LNCAP (cell line): ENCODE data around the gene ZDHHC22.

Source experiments
- TF ChIP-seq, protein P1 (sequence below): fragments of 450-650 bp; IDR thresholded peaks from 2 replicates; pipeline ENCODE4 v1.5.1; 2017; ENCODE audit warnings: mild to moderate bottlenecking

ZDHHC22 gene

GRCh38 chr14:77087631-77088030 lies 54.0 kb downstream of the ZDHHC22 start:
- TF ChIP-seq, protein P1, sequence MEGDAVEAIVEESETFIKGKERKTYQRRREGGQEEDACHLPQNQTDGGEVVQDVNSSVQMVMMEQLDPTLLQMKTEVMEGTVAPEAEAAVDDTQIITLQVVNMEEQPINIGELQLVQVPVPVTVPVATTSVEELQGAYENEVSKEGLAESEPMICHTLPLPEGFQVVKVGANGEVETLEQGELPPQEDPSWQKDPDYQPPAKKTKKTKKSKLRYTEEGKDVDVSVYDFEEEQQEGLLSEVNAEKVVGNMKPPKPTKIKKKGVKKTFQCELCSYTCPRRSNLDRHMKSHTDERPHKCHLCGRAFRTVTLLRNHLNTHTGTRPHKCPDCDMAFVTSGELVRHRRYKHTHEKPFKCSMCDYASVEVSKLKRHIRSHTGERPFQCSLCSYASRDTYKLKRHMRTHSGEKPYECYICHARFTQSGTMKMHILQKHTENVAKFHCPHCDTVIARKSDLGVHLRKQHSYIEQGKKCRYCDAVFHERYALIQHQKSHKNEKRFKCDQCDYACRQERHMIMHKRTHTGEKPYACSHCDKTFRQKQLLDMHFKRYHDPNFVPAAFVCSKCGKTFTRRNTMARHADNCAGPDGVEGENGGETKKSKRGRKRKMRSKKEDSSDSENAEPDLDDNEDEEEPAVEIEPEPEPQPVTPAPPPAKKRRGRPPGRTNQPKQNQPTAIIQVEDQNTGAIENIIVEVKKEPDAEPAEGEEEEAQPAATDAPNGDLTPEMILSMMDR, result no peak

DNA sequence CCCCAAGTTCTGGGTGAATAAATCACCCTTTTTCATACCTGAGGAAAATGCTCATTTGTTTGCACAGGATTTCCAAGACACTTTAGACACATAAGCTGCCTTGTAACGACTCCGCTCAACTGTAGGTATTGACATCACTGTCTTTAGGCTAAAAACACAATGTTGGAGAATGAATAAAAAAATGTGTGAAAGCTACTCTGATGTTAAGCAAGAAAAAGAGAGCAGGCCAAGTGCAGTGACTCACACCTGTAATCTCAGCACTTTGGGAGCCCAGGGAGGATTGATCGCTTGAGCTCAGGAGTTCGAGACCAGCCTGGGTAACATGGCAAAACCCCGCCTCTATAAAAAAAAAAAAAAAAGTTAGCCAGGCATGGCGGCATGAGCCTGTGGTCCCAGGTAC lies 54.6 kb downstream of the ZDHHC22 start:
- TF ChIP-seq, protein P1, result no peak

- TF ChIP-seq, protein P1, result no peak
Measured at GRCh38 chr14:77086017-77086727, 55.4 kb downstream of the ZDHHC22 start.

GRCh38 chr14:77085538-77085937 lies 56.1 kb downstream of the ZDHHC22 start:
- TF ChIP-seq, protein P1, result no peak

GRCh38 chr14:77084985-77085384 lies 56.6 kb downstream of the ZDHHC22 start:
- TF ChIP-seq, protein P1, result no peak

DNA sequence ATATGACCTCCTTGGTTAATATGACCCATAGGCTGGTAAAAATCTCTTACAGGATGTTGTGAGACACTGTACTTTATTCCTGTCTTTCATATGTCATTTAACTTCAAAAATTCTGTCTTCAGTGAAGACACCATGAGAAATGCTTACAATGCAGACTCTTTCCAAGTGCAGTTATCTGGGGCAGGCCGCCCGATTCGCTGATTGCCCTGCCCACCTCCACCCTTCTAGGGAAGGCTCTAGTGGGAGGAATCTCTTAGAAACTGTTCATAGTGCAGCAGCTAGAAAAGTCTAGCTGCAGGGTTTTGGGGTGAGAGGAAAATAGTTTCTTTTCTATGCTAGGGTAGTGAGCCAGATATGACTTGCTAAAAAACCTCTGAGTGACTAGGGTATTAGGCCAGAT lies 58.5 kb downstream of the ZDHHC22 start:
- TF ChIP-seq, protein P1, result no peak

- TF ChIP-seq, protein P1, result no peak
Measured at GRCh38 chr14:77082356-77082755, 59.2 kb downstream of the ZDHHC22 start.
